ENCODE results near the gene PIK3R3. TPM values are rescaled to one million over a fixed set of nuclear protein-coding genes. Genes with fewer than 3 reads are reported as not detected.

The PIK3R3 gene
- total RNA-seq, 4 donors from 2014 or later, result 3.0 to 5.9 (median 4.7) TPM

DNA sequence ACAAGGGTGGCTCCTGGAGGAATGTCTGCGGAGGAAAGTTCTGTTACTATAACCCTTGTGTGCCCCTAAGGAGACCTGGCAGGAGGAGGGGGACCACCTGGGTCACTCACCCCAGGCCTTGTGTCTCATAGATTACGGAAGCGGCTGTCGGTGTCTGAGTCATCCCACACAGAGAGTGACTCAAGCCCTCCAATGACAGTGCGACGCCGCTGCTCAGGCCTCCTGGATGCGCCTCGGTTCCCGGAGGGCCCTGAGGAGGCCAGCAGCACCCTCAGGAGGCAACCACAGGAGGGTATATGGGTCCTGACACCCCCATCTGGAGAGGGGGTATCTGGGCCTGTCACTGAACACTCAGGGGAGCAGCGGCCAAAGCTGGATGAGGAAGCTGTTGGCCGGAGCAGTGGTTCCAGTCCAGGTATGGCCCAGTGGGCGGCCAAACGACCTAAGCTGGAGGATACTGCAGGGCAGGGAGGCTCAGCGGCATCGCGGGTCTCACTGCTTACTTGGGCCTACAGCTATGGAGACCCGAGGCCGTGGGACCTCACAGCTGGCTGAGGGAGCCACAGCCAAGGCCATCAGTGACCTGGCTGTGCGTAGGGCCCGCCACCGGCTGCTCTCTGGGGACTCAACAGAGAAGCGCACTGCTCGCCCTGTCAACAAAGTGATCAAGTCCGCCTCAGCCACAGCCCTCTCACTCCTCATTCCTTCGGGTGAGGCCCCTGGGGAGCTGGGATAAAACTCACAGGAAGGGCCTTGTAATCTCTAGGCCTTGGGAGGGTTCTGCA lies 101.4 kb downstream of the PIK3R3 start:
- Histone ChIP-seq H3K4me3 (no peak overlapping the region), H3K4me1 (no peaks in the 10 kb centered on the region), H3K27me3 (no peaks in the 10 kb centered on the region), H3K9me3 (no peaks in the 10 kb centered on the region), H3K36me3 (peaks cover 0 to 9% (median 0%) of the 10 kb centered on the region in 4 donors), H3K27ac (no peak overlapping the region)
- 93% methylated on average over 23 of the region's 26 CpGs; no CpG with 5 or more reads in 1 of the 2 donors for WGBS, 2 donors (ENCODE audit: low coverage in 1 of 2)
- no peak for DNase-seq
- TF ChIP-seq POLR2AphosphoS5 (IDR thresholded peaks at IDR 0.05) (no peak), EP300 (IDR thresholded peaks at IDR 0.05; ENCODE audit: low read depth) (no peak), POLR2A (IDR thresholded peaks at IDR 0.05) (no peak), CTCF (IDR thresholded peaks at IDR 0.05) (no peak)
- intact Hi-C loops (cut with DNase I; ENCODE audit: low total_unique reads), result no loop called here
- in situ Hi-C loops (cut with MboI; ENCODE audit: low pct_ligation_motif_present in 1 of 4, low pct_unique_long_range_greater_than_20kb in 1 of 4, low sequenced_read_pairs in 3 of 4), result no loop called here

GRCh38 chr1:46030074-46030870 lies 102.2 kb downstream of the PIK3R3 start:
- no peak for DNase-seq
- H3K4me1 ChIP-seq, result no peaks in the 10 kb centered on the region
- no peak overlapping the region for H3K4me3 ChIP-seq
- intact Hi-C loops (cut with DNase I; ENCODE audit: low total_unique reads) (no loop called here), in situ Hi-C loops (cut with MboI; ENCODE audit: low pct_ligation_motif_present in 1 of 4, low pct_unique_long_range_greater_than_20kb in 1 of 4, low sequenced_read_pairs in 3 of 4) (no loop called here)
- H3K36me3 ChIP-seq, result peaks cover 0 to 9% (median 0%) of the 10 kb centered on the region in 4 donors
- H3K9me3 ChIP-seq, result no peaks in the 10 kb centered on the region
- TF ChIP-seq POLR2AphosphoS5 (IDR thresholded peaks at IDR 0.05), result no peak
- no peak for TF ChIP-seq POLR2A (IDR thresholded peaks at IDR 0.05)
- no peak for TF ChIP-seq CTCF (IDR thresholded peaks at IDR 0.05)
- no peak for TF ChIP-seq EP300 (IDR thresholded peaks at IDR 0.05; ENCODE audit: low read depth)
- no peaks in the 10 kb centered on the region for H3K27me3 ChIP-seq
- WGBS, 2 donors (ENCODE audit: low coverage in 1 of 2), result 88 to 94% methylated on average over 1 to 18 of the region's 18 CpGs
- H3K27ac ChIP-seq, result no peak overlapping the region

DNA sequence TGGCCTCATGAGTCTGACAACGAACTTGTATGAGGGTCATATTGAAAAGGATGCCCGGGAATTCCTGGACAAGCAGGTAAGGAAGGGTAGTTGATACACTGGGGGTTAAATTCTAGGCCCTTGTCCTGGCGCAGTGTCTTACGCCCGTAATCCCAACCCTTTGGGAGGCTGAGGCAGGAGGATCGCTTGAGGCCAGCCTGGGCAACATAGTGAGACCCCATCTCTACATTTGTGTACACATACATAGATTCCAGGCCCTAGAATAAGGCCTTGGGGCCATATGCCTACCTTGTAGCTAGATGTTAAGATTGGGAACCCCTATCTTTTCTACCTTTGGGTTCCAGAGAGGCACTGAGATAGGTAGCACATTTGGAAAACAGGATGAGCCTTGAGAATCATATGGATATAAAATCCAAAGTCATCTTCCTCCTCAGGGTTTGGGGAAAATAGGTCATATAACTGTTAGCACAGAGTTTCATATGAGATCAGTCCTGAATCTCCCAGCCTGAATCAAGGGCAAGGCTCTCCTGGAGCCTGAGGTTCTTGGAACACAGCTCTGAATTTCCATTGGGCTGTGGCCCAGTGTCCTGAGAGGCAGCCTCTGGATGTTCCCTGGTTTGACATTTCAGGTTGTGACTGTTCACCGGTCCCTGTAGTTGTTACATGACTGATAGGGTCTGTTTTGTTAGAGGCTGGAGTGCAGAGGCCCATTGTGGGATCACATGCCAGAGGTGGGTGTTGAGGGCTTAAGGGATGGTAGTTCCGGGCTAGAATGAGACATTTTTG lies 104.4 kb downstream of the PIK3R3 start:
- Histone ChIP-seq H3K27ac (no peak overlapping the region), H3K27me3 (no peaks in the 10 kb centered on the region), H3K36me3 (peaks cover 0 to 27% (median 7%) of the 10 kb centered on the region in 4 donors), H3K9me3 (no peaks in the 10 kb centered on the region), H3K4me1 (no peaks in the 10 kb centered on the region), H3K4me3 (no peak overlapping the region)
- DNase-seq, result no peak
- in situ Hi-C loops (cut with MboI; ENCODE audit: low pct_ligation_motif_present in 1 of 4, low pct_unique_long_range_greater_than_20kb in 1 of 4, low sequenced_read_pairs in 3 of 4) (no loop called here), intact Hi-C loops (cut with DNase I; ENCODE audit: low total_unique reads) (no loop called here)
- no peak for TF ChIP-seq EP300 (IDR thresholded peaks at IDR 0.05; ENCODE audit: low read depth)
- no peak for TF ChIP-seq CTCF (IDR thresholded peaks at IDR 0.05)
- no peak for TF ChIP-seq POLR2A (IDR thresholded peaks at IDR 0.05)
- TF ChIP-seq POLR2AphosphoS5 (IDR thresholded peaks at IDR 0.05), result no peak
- 98% methylated on average over 8 of the region's 8 CpGs; no CpG with 5 or more reads in 1 of the 2 donors for WGBS, 2 donors (ENCODE audit: low coverage in 1 of 2)

DNA sequence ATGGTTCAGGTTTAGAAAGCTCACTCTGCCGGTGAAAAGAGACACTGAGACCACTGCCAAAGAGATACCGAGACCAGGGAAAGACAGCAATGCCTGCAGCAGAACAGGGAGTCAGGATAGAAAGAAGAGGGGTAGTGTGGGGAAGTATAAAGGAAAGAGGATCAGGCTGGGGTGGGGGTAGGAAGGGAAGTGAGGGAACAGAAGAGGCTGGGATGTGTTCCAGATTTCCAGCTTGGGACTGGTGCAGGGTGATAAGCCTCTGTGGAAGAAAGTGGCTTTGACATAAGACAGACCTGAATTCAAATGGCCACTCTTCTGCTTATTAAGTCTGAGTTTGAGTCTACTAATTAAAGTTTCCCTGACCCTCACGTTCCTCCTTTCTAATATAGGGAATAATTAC lies 105.9 kb downstream of the PIK3R3 start:
- TF ChIP-seq CTCF (IDR thresholded peaks at IDR 0.05), result no peak
- TF ChIP-seq POLR2A (IDR thresholded peaks at IDR 0.05), result no peak
- no peak for TF ChIP-seq POLR2AphosphoS5 (IDR thresholded peaks at IDR 0.05)
- TF ChIP-seq EP300 (IDR thresholded peaks at IDR 0.05; ENCODE audit: low read depth), result no peak
- H3K27ac ChIP-seq, result no peak overlapping the region
- H3K9me3 ChIP-seq, result no peaks in the 10 kb centered on the region
- no peaks in the 10 kb centered on the region for H3K27me3 ChIP-seq
- H3K36me3 ChIP-seq, result peaks cover 0 to 32% (median 11%) of the 10 kb centered on the region in 4 donors
- no peaks in the 10 kb centered on the region for H3K4me1 ChIP-seq
- no peak overlapping the region for H3K4me3 ChIP-seq
- in situ Hi-C loops (cut with MboI; ENCODE audit: low pct_ligation_motif_present in 1 of 4, low pct_unique_long_range_greater_than_20kb in 1 of 4, low sequenced_read_pairs in 3 of 4), result no loop called here
- intact Hi-C loops (cut with DNase I; ENCODE audit: low total_unique reads), result no loop called here
- WGBS, 2 donors (ENCODE audit: low coverage in 1 of 2), result 90 to 100% methylated on average over 2 to 3 of the region's 3 CpGs
- no peak for DNase-seq
